ENCODE results near the gene PLEKHG4B. TPM values are rescaled to one million over a fixed set of nuclear protein-coding genes. Genes with fewer than 3 reads are reported as not detected.

PLEKHG4B gene
- total and polyA plus RNA-seq, 4 donors = under 0.01 to 0.05 (median 0.01) TPM; not detected in 1

DNA sequence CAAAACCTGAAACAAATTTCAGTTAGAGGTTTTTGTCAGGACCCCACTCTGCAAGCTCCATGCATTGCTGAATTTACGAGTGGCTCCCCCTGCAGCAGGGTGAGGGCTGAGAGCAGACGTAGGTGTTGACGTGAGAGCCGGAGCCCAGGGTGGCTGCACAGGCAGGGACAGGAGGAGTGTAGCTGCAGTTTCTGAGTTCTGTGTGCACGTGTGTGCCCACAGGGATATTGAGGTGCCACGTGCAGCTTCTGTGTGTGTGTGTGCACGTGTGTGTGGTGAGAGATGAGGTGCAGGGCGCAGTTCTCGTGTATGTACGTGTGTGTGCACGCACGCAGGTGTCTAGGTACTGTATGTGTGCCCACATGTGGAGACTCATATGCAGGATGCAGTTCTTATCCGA lies 14.6 kb downstream of the PLEKHG4B start:
- WGBS = 83% methylated on average over 13 of the region's 13 CpGs
- no peaks in the 10 kb centered on the region for H3K27me3 ChIP-seq (ENCODE audit: control insufficient read depth in 4 of 4, insufficient read depth in 4 of 4, low read length in 3 of 4)
- no peak overlapping the region for H3K9ac ChIP-seq (ENCODE audit: low read depth in 1 of 2, low read length in 2 of 2)
- no peak overlapping the region for H3K27ac ChIP-seq (ENCODE audit: low read depth in 1 of 2, low read length in 2 of 2)
- no peaks in the 10 kb centered on the region for H3K36me3 ChIP-seq (ENCODE audit: control insufficient read depth in 4 of 4, insufficient read depth in 3 of 4, low read depth in 1 of 4, low read length in 3 of 4)
- H3K9me3 ChIP-seq (ENCODE audit: control insufficient read depth in 4 of 4, low read length in 3 of 4) = no peaks in the 10 kb centered on the region
- TF ChIP-seq EGR1 (IDR thresholded peaks at IDR 0.05; ENCODE audit: low read depth in 2 of 2) = no peak
- TF ChIP-seq SP1 (IDR thresholded peaks at IDR 0.05) = no peak
- no peak for TF ChIP-seq NR2F2 (IDR thresholded peaks at IDR 0.05)
- TF ChIP-seq RAD21 (IDR thresholded peaks at IDR 0.05) = no peak
- no peak for TF ChIP-seq JUND (IDR thresholded peaks at IDR 0.05)
- no peak for TF ChIP-seq GABPA (IDR thresholded peaks at IDR 0.05 in 1 of 2, conservative IDR thresholded peaks at IDR 0.05 in 1 of 2)
- TF ChIP-seq RXRA (IDR thresholded peaks at IDR 0.05) = no peak
- DNase-seq (ENCODE audit: low spot score) = no peak
- no peaks in the 10 kb centered on the region for H3K4me1 ChIP-seq (ENCODE audit: control insufficient read depth in 4 of 4, insufficient read depth in 4 of 4, low read length in 3 of 4)
- H3K4me3 ChIP-seq (ENCODE audit: low read depth in 1 of 3, low read length in 3 of 3) = no peak overlapping the region

DNA sequence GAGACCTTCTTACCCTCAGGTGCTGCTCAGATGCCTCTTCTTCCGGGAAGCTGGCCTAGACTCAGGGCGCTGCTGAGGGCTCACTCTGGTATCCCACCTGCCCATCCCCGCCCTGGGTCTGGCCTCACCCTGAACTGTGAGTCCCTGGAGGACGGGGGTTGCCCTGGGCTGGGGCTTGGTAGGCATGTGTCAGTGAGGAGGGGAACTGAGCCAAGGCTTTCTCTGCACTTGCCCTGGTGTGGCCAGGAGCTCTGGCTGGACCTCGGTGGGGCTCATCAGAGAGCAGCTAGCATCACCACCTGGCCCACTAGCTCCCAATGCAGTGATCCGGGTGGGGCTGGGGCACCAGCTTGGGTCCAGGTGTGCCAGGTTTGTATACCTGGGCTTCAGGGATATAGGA lies 15.6 kb downstream of the PLEKHG4B start:
- 92% methylated on average over 6 of the region's 6 CpGs for WGBS
- Histone ChIP-seq H3K9me3 (ENCODE audit: control insufficient read depth in 4 of 4, low read length in 3 of 4) (no peaks in the 10 kb centered on the region), H3K27me3 (ENCODE audit: control insufficient read depth in 4 of 4, insufficient read depth in 4 of 4, low read length in 3 of 4) (no peaks in the 10 kb centered on the region), H3K4me1 (ENCODE audit: control insufficient read depth in 4 of 4, insufficient read depth in 4 of 4, low read length in 3 of 4) (no peaks in the 10 kb centered on the region), H3K27ac (ENCODE audit: low read depth in 1 of 2, low read length in 2 of 2) (no peak overlapping the region), H3K36me3 (ENCODE audit: control insufficient read depth in 4 of 4, insufficient read depth in 3 of 4, low read depth in 1 of 4, low read length in 3 of 4) (no peaks in the 10 kb centered on the region), H3K9ac (ENCODE audit: low read depth in 1 of 2, low read length in 2 of 2) (no peak overlapping the region), H3K4me3 (ENCODE audit: low read depth in 1 of 3, low read length in 3 of 3) (no peak overlapping the region)
- no peak for DNase-seq (ENCODE audit: low spot score)
- TF ChIP-seq ZBTB33 (IDR thresholded peaks at IDR 0.05) (no peak), MAX (IDR thresholded peaks at IDR 0.05) (no peak), FOXA2 (IDR thresholded peaks at IDR 0.05) (no peak), ATF3 (IDR thresholded peaks at IDR 0.05) (no peak), HNF4A (conservative IDR thresholded peaks at IDR 0.05) (no peak), CTCF (IDR thresholded peaks at IDR 0.05; ENCODE audit: low read depth, low read length, missing input control) (no peak), HNF4G (IDR thresholded peaks at IDR 0.05) (no peak), FOXA1 (IDR thresholded peaks at IDR 0.05) (no peak), RXRA (IDR thresholded peaks at IDR 0.05) (no peak), NR2F2 (IDR thresholded peaks at IDR 0.05) (no peak), JUND (IDR thresholded peaks at IDR 0.05) (no peak), RAD21 (IDR thresholded peaks at IDR 0.05) (no peak), SP1 (IDR thresholded peaks at IDR 0.05) (no peak), YY1 (IDR thresholded peaks at IDR 0.05) (no peak), EGR1 (IDR thresholded peaks at IDR 0.05; ENCODE audit: low read depth in 2 of 2) (no peak), TAF1 (conservative IDR thresholded peaks at IDR 0.05) (no peak), GABPA (IDR thresholded peaks at IDR 0.05 in 1 of 2, conservative IDR thresholded peaks at IDR 0.05 in 1 of 2) (no peak)
- TF ChIP-seq, protein P1, sequence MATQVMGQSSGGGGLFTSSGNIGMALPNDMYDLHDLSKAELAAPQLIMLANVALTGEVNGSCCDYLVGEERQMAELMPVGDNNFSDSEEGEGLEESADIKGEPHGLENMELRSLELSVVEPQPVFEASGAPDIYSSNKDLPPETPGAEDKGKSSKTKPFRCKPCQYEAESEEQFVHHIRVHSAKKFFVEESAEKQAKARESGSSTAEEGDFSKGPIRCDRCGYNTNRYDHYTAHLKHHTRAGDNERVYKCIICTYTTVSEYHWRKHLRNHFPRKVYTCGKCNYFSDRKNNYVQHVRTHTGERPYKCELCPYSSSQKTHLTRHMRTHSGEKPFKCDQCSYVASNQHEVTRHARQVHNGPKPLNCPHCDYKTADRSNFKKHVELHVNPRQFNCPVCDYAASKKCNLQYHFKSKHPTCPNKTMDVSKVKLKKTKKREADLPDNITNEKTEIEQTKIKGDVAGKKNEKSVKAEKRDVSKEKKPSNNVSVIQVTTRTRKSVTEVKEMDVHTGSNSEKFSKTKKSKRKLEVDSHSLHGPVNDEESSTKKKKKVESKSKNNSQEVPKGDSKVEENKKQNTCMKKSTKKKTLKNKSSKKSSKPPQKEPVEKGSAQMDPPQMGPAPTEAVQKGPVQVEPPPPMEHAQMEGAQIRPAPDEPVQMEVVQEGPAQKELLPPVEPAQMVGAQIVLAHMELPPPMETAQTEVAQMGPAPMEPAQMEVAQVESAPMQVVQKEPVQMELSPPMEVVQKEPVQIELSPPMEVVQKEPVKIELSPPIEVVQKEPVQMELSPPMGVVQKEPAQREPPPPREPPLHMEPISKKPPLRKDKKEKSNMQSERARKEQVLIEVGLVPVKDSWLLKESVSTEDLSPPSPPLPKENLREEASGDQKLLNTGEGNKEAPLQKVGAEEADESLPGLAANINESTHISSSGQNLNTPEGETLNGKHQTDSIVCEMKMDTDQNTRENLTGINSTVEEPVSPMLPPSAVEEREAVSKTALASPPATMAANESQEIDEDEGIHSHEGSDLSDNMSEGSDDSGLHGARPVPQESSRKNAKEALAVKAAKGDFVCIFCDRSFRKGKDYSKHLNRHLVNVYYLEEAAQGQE (IDR thresholded peaks at IDR 0.05) = no peak
